ENCODE results near the gene ZBTB46. TPM values are rescaled to one million over a fixed set of nuclear protein-coding genes. Genes with fewer than 3 reads are reported as not detected.
"Not testable (repeated sequence)": the region's sequence is repeated elsewhere in the genome, so short reads cannot be mapped to it uniquely, and the experiment has no call there.

Gene ZBTB46
- polyA plus RNA-seq, 12 donors = 9.7 to 23.8 (median 15.9) TPM; not detected in 1

DNA sequence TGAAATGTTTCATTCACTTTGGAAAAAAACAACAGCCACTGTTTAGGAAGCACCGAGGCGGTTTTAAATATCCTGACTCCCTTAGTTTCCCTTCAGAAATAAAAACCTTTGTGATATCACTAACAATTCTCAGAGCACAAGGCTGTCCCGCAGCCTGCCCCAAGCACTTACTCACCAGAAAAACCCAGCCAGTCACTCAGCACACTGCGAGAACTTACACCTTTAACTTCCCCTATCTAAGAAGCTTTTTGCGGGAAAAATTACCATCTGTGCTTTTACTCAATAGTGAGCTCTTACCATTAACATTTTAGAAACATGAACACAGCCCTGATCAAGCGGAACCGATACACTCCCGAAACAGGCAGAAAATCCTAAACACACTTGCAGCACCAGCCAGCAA is 9.3 kb downstream of the ZBTB46 start:
- DNase-seq = no peak

DNA sequence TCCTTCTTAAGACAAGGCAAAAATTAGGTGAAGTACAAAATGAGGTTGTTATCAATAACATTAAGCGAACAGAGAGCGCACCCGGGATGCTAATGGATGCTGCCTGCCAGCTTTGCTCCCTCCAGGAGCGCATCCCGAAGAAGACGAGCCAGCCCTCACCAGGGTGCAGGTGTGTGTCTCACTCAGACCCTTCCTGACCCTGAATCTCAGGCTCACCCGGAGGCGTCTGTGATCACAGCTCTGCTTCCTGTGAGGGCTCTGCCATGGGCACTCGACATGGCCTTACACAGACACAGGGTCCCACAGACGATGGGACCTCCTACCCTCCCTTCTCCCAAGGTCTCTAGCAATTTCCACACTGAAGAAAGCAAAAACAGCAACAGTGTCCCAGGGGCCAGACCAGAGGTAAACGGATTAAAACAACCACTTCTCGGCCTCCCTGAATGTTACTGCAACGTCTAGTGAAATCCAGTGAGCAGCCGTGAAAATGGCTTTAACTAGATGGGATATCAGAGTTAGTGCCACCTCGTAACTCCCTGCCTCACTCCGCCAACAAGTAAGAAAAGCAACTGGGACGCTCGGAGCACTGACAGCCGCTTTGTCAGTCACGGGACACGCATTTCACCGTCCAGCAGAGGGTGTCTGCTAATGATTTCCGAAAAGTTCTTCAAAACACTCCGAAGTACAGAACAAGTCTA is 11.7 kb downstream of the ZBTB46 start:
- DNase-seq = no peak

GRCh38 chr20:63815615-63816253 is 15.3 kb downstream of the ZBTB46 start:
- no peak for DNase-seq

GRCh38 chr20:63814891-63815614 is 16.0 kb downstream of the ZBTB46 start:
- no peak for DNase-seq

- no peak for DNase-seq
Measured at GRCh38 chr20:63811491-63811875, 19.6 kb downstream of the ZBTB46 start.

GRCh38 chr20:63810730-63811490 is 20.2 kb downstream of the ZBTB46 start:
- no peak for DNase-seq

- no peak for DNase-seq
Measured at GRCh38 chr20:63809856-63810255, 21.2 kb downstream of the ZBTB46 start.

- DNase-seq = no peak
Measured at GRCh38 chr20:63808964-63809674, 21.9 kb downstream of the ZBTB46 start.

DNA sequence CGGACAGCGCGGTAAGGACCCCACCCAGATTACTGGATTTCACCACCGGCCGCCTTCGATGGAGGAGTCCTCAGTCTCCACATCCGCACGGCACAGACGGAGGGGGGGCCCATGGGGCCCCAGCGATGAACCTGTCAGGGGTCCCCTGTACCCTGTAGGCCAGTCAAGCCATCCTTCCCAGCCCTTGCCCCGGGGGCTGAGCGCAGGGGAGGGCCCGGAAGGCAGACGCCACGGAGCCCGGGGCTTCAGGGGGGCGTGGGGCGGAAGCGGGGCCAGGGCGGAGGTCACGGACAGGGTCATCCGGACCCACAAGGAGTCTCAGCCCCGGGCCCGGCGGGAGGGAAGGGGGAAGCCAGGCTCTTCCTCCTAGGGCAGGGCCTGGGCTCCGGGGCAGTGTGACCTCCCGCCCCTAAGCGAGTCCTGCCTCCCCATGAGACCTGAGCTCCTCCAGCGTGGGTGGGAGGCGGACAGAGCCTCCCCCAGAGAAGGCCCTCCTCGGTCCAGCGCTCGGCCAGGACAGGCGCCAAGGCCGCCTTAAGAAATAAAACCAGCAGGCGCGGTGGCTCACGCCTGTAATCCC is 22.8 kb downstream of the ZBTB46 start:
- DNase-seq = no peak

DNA sequence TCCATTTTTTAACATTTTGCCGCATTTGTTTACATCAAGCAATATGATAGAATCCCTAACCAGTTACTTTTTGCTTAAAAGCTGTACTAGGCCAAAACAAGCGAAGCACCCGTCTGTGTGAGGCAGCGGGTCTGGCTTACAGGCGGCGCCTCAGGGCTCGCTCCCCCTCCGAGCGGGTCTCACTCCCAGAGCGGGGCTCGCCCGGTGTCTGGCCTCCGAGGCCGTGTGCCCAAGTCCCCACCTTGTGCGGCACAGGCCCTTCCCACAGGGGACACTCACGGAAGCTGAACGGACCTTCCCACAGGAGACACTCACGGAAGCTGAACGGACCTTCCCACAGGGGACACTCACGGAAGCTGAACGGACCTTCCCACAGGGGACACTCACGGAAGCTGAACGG is 23.4 kb downstream of the ZBTB46 start:
- DNase-seq = no peak

DNA sequence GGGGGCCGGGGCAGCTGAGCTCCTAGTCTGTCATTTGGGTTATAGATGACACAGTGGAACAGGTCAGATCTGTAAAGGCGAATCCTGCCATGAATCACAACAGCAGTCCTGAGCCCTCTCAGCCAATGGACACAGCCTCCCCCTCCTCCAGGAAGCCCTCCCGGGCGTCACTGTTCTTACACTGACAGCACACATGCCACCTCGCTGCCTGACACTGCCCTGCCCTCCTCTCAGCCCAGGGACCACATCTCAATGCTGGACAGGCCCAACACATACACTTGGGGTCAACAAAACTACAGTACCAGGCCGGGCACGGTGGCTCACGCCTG is 26.8 kb downstream of the ZBTB46 start:
- DNase-seq = no peak

DNA sequence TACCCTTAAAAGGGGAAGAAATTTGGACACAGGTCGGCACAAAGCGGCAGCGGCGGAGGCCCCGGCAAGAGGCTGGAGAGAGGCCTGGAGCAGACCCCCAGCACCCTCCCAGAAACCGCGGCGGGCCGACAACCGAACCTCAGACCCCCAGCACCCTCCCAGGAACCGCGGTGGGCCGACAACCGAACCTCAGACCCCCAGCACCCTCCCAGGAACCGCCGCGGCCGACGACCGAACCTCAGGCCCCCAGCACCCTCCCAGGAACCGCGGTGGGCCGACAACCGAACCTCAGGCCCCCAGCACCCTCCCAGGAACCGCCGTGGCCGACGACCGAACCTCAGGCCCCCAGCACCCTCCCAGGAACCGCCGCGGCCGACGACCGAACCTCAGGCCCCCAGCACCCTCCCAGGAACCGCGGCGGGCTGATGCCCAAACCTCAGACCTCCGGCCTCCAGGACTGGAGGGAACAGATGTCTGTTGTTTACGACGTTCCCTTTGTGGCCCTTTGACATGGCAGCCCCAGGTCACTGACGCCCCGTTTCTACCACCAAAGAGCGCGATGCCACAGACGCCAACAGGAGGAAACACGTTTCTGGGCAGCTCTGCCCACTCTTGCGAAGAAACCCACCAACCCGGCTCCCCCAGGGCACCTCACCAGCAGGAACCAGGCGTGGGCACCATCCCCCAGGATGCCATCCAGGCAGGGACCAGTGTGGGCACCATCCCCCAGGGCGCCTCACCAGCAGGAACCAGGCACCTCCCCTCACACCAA is 28.4 kb downstream of the ZBTB46 start:
- DNase-seq = no peak

- not testable (repeated sequence) for DNase-seq
Measured at GRCh38 chr20:63801174-63801573, 29.9 kb downstream of the ZBTB46 start.

DNA sequence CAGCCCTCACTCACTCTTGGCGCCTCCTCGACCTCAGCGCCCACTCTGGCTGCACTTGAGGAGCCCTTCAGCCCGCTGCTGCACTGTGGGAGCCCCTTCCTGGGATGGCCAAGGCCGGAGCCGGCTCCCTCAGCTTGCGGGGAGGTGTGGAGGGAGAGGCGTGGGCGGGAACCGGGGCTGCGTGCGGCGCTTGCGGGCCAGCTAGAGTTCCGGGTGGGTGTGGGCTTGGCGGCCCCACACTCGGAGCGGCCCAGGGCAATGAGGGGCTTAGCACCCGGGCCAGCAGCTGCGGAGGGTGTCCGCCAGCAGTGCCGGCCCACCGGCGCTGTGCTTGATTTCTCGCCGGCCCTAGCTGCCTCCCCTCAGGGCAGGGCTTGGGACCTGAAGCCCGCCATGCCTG is 30.7 kb downstream of the ZBTB46 start:
- DNase-seq = not testable (repeated sequence)

DNA sequence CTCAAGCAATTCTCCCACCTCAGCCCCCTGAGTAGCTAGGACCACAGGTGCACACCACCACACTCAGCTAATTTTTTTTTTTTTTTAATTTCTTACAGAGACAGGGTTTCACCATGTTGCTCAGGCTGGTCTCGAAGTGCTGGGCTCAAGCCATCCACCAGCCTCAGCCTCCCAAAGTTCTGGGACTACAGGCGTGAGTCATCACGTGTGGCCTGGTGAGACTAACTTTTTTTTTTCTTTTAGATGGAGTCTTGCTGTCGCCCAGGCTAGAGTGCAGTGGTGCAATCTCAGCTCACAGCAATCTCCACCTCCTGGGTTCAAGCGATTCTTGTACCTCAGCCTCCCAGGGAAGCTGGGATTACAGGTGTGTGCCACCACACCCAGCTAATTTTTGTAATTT is 31.9 kb downstream of the ZBTB46 start:
- not testable (repeated sequence) for DNase-seq

DNA sequence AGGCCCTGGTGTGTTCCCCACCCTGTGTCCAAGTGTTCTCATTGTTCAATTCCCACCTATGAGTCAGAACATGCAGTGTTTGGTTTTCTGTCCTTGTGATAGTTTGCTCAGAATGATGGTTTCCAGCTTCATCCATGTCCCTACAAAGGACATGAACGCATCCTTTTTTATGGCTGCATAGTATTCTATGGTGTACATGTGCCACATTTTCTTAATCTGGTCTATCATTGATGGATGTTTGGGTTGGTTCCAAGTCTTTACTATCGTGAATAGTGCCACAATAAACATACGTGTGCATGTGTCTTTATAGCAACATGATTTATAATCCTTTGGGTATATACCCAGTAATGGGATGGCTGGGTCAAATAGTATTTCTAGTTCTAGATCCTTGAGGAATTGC is 33.9 kb downstream of the ZBTB46 start:
- DNase-seq = not testable (repeated sequence)

- DNase-seq = no peak
Measured at GRCh38 chr20:63795178-63795830, 35.8 kb downstream of the ZBTB46 start.

DNA sequence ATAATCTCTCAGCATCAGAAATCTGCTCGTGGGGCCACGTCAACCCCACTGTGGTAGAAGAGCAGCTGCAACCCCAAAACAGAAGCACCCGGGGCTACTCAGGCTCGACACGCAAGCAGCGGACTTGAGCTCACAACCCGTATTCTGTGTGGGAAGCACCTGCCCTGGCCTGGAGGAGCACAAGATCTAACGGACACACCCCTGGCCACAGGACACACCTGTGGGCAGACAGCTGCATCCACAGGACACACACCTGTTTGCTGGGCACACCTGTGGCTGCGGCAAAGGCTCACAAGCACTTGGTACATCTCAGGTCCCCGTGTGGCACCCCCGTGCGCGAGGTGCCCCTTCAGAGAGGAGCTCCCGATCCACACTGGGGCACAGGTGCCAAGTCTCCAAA is 36.5 kb downstream of the ZBTB46 start:
- no peak for DNase-seq

- no peak for DNase-seq
Measured at GRCh38 chr20:63792866-63793265, 38.2 kb downstream of the ZBTB46 start.
